ENCODE measurements around the gene PARS2.

- TF ChIP-seq CTCF (IDR thresholded peaks at IDR 0.05) (no peak), POLR2A (IDR thresholded peaks at IDR 0.05) (no peak)
Measured at GRCh38 chr1:54796902-54797301, 32.6 kb upstream of the PARS2 start.

Measured in breast epithelium (tissue), 3 donors.